Psoas muscle (tissue), 8 donors: ENCODE results near the gene TNFAIP2. TPM values are rescaled to one million over a fixed set of nuclear protein-coding genes. Genes with fewer than 3 reads are reported as not detected.
A peak's percentile ranks its signal among the peaks of the same experiment; 100 is the strongest.
"Not testable (repeated sequence)": the region's sequence is repeated elsewhere in the genome, so short reads cannot be mapped to it uniquely, and the experiment has no call there.

Experiments used
- ATAC-seq, 4 donors: fragments of 200-7000 bp; cut with Tn5 transposase; one replicate each; pipeline ENCODE4 v1.9.1; 2020; ENCODE audit warnings: moderate library complexity in 3 of 4, mild to moderate bottlenecking in 2 of 4
- DNase-seq, 2 donors: peaks; one replicate each; pipeline ENCODE4 v3.0.0-alpha.2; 2020
- H3K27ac ChIP-seq: fragments of 200-600 bp; one replicate; pipeline ENCODE4 v1.8.0; 2022
- H3K27me3 ChIP-seq, 3 donors: fragments of 200-600 bp in 1 of 3; one replicate each; pipeline versions ENCODE4 v1.6.1 to v1.8.0; 2013 to 2022; ENCODE audit warnings: low read length in 2 of 3, mild to moderate bottlenecking in 2 of 3, moderate library complexity in 1 of 3; ENCODE audit not compliant: insufficient read depth in 3 of 3
- H3K36me3 ChIP-seq, 2 donors: fragments of 200-600 bp in 1 of 2; one replicate each; pipeline versions ENCODE4 v1.6.1 to v1.8.0; 2013 to 2022; ENCODE audit warnings: low read depth in 1 of 2, mild to moderate bottlenecking in 1 of 2, moderate library complexity in 1 of 2; ENCODE audit not compliant: insufficient read depth in 1 of 2
- H3K4me1 ChIP-seq: fragments of 200-600 bp; one replicate; pipeline ENCODE4 v1.8.0; 2022
- H3K4me3 ChIP-seq: fragments of 200-600 bp; one replicate; pipeline ENCODE4 v1.8.0; 2022; ENCODE audit warnings: mild to moderate bottlenecking
- H3K9me3 ChIP-seq: fragments of 200-600 bp; one replicate; pipeline ENCODE4 v1.8.0; 2022
- WGBS, 3 donors: extraction: QIAGEN DNeasy Blood & Tissue Kit; methylation state at CpG; one replicate each; pipeline versions ENCODE4 v1.1.6 to v1.1.7; 2013; 5-methylcytosine and 5-hydroxymethylcytosine counted together
- intact Hi-C, 2 donors: fragments of 100-400 bp; cut with DNase I; formaldehyde crosslinking; loops; one replicate each; pipeline versions ENCODE4 v1.11.0 to v1.14.2; 2022
- polyA plus RNA-seq, 3 donors: library from polyadenylated mRNA; stranded (reverse); fragments of 200-250 nt; gene quantifications; one replicate each; pipeline ENCODE4 v1.2.3, GENCODE V29; 2013
- total RNA-seq, 4 donors: library from RNA; stranded (reverse); fragmentation: NEBNext Ultra II Directional in 2 of 4; extraction: Animal tissue kit (Norgen Biotek cat#: 25700) in 2 of 4; gene quantifications; one replicate each; pipeline versions ENCODE4 v1.2.1 to v1.2.4, GENCODE V29; 2021 to 2023
- TF ChIP-seq, protein P1 (sequence below): fragments of 200-600 bp; IDR thresholded peaks from one replicate; pipeline ENCODE4 v1.8.0; 2022; ENCODE audit warnings: antibody characterized with exemption
- donor health status: healthy with polysubstance abuse.
- donor health status: DM: no; HTN: no; CAD: no; lungs with moderate emphysema.
- donor health status: Bipolar disorder and iron deficiency.
- donor health status: healthy.
- donor health status: DM: yes; HTN: yes; CAD: no.
- donor health status: DM: no; HTN: no; CAD: no.
- donor health status: DM: no; HTN: no; CAD: no.
- donor health status: DM: yes; HTN: yes; CAD: no.

TNFAIP2 gene
- total and polyA plus RNA-seq, 7 donors, result 25.7 to 146 (median 39.9) TPM

GRCh38 chr14:103149351-103150237 lies 26.3 kb downstream of the TNFAIP2 start:
- DNase-seq (no peak), ATAC-seq (no peak)
- no peaks in the 10 kb centered on the region for H3K9me3 ChIP-seq
- TF ChIP-seq, protein P1, sequence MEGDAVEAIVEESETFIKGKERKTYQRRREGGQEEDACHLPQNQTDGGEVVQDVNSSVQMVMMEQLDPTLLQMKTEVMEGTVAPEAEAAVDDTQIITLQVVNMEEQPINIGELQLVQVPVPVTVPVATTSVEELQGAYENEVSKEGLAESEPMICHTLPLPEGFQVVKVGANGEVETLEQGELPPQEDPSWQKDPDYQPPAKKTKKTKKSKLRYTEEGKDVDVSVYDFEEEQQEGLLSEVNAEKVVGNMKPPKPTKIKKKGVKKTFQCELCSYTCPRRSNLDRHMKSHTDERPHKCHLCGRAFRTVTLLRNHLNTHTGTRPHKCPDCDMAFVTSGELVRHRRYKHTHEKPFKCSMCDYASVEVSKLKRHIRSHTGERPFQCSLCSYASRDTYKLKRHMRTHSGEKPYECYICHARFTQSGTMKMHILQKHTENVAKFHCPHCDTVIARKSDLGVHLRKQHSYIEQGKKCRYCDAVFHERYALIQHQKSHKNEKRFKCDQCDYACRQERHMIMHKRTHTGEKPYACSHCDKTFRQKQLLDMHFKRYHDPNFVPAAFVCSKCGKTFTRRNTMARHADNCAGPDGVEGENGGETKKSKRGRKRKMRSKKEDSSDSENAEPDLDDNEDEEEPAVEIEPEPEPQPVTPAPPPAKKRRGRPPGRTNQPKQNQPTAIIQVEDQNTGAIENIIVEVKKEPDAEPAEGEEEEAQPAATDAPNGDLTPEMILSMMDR, result no peak
- H3K4me3 ChIP-seq, result no peak overlapping the region
- no peaks in the 10 kb centered on the region for H3K27me3 ChIP-seq
- WGBS, 3 donors, result 78 to 87% (median 79%) methylated on average over 10 of the region's 10 CpGs
- no peaks in the 10 kb centered on the region for H3K36me3 ChIP-seq
- no peak overlapping the region for H3K27ac ChIP-seq
- no peaks in the 10 kb centered on the region for H3K4me1 ChIP-seq
- intact Hi-C loops, result no loop called here

DNA sequence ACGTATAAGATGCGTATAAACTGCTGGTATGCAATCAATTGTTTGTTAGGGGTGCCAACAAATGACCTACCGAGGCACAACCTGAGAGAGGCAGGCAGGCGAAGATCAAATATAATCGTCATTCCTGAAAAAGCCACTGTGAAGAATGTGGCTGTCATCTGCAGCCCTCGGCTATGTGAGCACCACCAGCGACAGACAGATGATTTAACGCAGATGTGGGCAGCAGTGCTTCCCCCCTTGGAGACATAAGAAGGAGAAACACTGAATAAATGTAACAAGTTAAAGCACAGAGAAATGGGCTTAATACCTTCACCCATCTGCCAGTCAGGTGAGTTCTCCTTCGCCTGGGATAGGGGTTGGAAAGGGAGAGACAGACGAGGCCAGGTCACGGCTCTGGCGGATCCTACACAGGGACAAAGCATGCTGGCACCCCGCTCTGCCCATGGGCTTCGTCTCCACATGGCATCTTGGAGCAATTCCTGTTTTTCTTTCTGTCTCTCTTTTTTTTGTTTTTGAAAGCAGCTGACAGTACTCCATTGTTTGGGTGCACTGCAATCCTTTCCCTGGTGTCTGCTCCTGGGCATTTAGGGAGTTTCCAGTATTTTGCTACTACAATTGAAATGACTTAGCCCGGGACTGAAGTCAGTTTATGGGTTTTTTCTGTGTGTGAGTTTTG lies 28.1 kb downstream of the TNFAIP2 start:
- no peaks in the 10 kb centered on the region for H3K4me1 ChIP-seq
- H3K36me3 ChIP-seq, result no peaks in the 10 kb centered on the region
- ATAC-seq, result no peak
- intact Hi-C loops, result no loop called here
- H3K9me3 ChIP-seq, result no peaks in the 10 kb centered on the region
- no peaks in the 10 kb centered on the region for H3K27me3 ChIP-seq
- no peak for DNase-seq
- H3K27ac ChIP-seq, result no peak overlapping the region
- H3K4me3 ChIP-seq, result no peak overlapping the region
- TF ChIP-seq, protein P1, result no peak
- WGBS, 3 donors, result 48 to 74% (median 53%) methylated on average over 15 of the region's 15 CpGs

- no peaks in the 10 kb centered on the region for H3K27me3 ChIP-seq
- peak; percentile 99 to 100 (median 100) for ATAC-seq
- peak; percentile 86 to 94 for DNase-seq
- H3K36me3 ChIP-seq, result no peaks in the 10 kb centered on the region
- intact Hi-C loops, result no loop called here
- no peaks in the 10 kb centered on the region for H3K4me1 ChIP-seq
- WGBS, 3 donors, result 13 to 22% (median 19%) methylated on average over 6 of the region's 6 CpGs
- no peak overlapping the region for H3K27ac ChIP-seq
- TF ChIP-seq, protein P1, result no peak
- no peaks in the 10 kb centered on the region for H3K9me3 ChIP-seq
- H3K4me3 ChIP-seq, result no peak overlapping the region
Observed at GRCh38 chr14:103155010-103155409, 31.7 kb downstream of the TNFAIP2 start.

DNA sequence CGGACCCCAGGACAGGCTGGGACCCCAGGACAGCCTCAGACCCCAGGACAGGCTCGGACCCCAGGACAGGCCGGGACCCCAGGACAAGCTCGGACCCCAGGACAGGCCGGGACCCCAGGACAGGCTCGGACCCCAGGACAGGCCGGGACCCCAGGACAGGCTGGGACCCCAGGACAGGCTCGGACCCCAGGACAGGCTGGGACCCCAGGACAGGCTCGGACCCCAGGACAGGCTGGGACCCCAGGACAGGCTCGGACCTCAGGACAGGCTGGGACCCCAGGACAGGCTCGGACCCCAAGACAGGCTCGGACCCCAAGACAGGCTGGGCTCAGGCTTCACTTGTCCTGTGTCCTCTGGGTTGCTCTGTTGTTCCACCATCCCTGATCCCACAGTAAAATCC lies 32.2 kb downstream of the TNFAIP2 start:
- ATAC-seq, result peak in 3 of 4 donors; percentile 3 to 18 (median 17)
- H3K9me3 ChIP-seq, H3K4me1 ChIP-seq, intact Hi-C loops, DNase-seq, H3K27ac ChIP-seq, H3K4me3 ChIP-seq, H3K27me3 ChIP-seq, H3K36me3 ChIP-seq: not testable (repeated sequence)
- WGBS, 3 donors, result 67 to 71% (median 69%) methylated on average over 7 to 12 of the region's 12 CpGs

DNA sequence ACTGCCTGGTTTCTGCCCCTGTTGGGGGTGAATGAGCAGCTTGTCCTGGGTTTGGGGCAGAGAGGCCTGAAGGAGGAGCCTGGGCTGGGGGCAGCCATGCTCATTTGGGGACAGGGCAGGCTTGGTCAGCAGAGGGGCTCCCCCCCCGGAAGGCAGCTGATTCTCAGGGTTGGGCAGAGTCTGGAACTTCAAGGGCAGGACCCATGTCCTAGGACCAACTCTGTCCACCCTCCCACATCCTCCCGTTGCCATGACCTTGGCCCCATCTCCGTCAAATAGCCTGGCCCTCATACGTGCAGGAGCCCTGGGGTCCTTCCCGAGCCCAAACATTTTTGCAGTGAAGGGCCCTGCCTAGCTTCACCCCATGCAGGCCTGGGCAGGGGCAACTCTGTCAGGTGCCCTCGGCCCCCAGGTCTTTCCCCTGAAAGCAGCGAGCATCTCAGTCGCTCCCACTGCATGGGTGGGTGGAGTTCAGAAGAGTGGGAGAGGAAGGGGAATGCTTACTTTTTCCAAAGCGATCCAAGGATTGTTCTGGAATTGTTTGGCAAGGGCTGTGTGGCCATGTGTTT lies 32.6 kb downstream of the TNFAIP2 start:
- TF ChIP-seq, protein P1, result no peak
- no peaks in the 10 kb centered on the region for H3K9me3 ChIP-seq
- H3K4me3 ChIP-seq, result no peak overlapping the region
- no peak overlapping the region for H3K27ac ChIP-seq
- WGBS, 3 donors, result 52 to 64% (median 63%) methylated on average over 9 of the region's 9 CpGs
- no peak for DNase-seq
- intact Hi-C loops, result no loop called here
- no peaks in the 10 kb centered on the region for H3K4me1 ChIP-seq
- ATAC-seq, result peak in 3 of 4 donors; percentile 6 to 18 (median 14)
- no peaks in the 10 kb centered on the region for H3K36me3 ChIP-seq
- no peaks in the 10 kb centered on the region for H3K27me3 ChIP-seq
